Measurements from ENCODE around the gene MYLIP. TPM values are rescaled to one million over a fixed set of nuclear protein-coding genes. Genes with fewer than 3 reads are reported as not detected.

MYLIP gene
- total and polyA plus RNA-seq, 2 experiments from 2014 or later, result 26.7 to 33.8 TPM

GRCh38 chr6:16104624-16105433 lies 24.1 kb upstream of the MYLIP start:
- Mint-ChIP-seq H3K4me3 (no peak overlapping the region), H3K9me3 (peaks cover 5% of the 10 kb centered on the region; the same call in 2 of the 3 replicates), H3K27me3 (ENCODE audit: insufficient read depth, low read depth, poor library complexity) (peaks cover 2% of the 10 kb centered on the region), H3K4me1 (no peaks in the 10 kb centered on the region), H3K36me3 (ENCODE audit: low read depth) (no peaks in the 10 kb centered on the region; the same call in 2 of the 3 replicates), H3K27ac (no peak overlapping the region)
- ATAC-seq (no peak), DNase-seq (ENCODE audit: low spot score) (no peak)
- Histone ChIP-seq H4K20me1 (replicated peaks; ENCODE audit: insufficient read depth) (no peaks in the 10 kb centered on the region), H3F3A (replicated peaks; ENCODE audit: low read depth) (no peaks in the 10 kb centered on the region), H2AFZ (peak overlapping the region; percentile 14; the same call in 1 of the 2 replicates), H3K4me2 (no peak overlapping the region), H3K4me1 (ENCODE audit: insufficient read depth) (no peaks in the 10 kb centered on the region), H3K79me2 (replicated peaks; ENCODE audit: insufficient read depth) (no peaks in the 10 kb centered on the region), H3K27ac (ENCODE audit: low read depth) (no peak overlapping the region), H3K27me3 (ENCODE audit: insufficient read depth) (no peaks in the 10 kb centered on the region), H3K4me3 (no peak overlapping the region), H3K9me2 (ENCODE audit: insufficient read depth) (no peaks in the 10 kb centered on the region), H3K36me3 (ENCODE audit: insufficient read depth) (no peaks in the 10 kb centered on the region)
- TF ChIP-seq EZH2phosphoT487 (IDR thresholded peaks at IDR 0.05; ENCODE audit: unreplicated experiment), result no peak
- TF ChIP-seq JUNB (IDR thresholded peaks at IDR 0.05; ENCODE audit: unreplicated experiment), result no peak
- no peak for TF ChIP-seq ZNF114 (CRISPR knock-in tag; IDR thresholded peaks at IDR 0.05)
- no peak for TF ChIP-seq ETS1 (IDR thresholded peaks at IDR 0.05)
- no peak for TF ChIP-seq ZNF331 (CRISPR knock-in tag; IDR thresholded peaks at IDR 0.05; ENCODE audit: low read depth)
- no peak for TF ChIP-seq REST (IDR thresholded peaks at IDR 0.05; ENCODE audit: unreplicated experiment)
- no peak for TF ChIP-seq CREB1 (CRISPR knock-in tag; IDR thresholded peaks at IDR 0.05; ENCODE audit: low read depth)
- no peak for TF ChIP-seq POLR2AphosphoS5 (IDR thresholded peaks at IDR 0.05; ENCODE audit: low read depth)
- no peak for TF ChIP-seq STAT1 (IDR thresholded peaks at IDR 0.05; ENCODE audit: unreplicated experiment)
- no peak for TF ChIP-seq CTCF (conservative IDR thresholded peaks at IDR 0.05; ENCODE audit: low read depth in 2 of 2)
- TF ChIP-seq ZNF462 (CRISPR knock-in tag; IDR thresholded peaks at IDR 0.05), result no peak
- TF ChIP-seq NANOG (IDR thresholded peaks at IDR 0.05; ENCODE audit: borderline replicate concordance), result no peak
- no peak for TF ChIP-seq EZH2 (IDR thresholded peaks at IDR 0.05; ENCODE audit: low read depth, unreplicated experiment)
